MM.1S (cell line): ENCODE data around the gene WDPCP.

ENCODE experiments used
- DNase-seq: peaks from one replicate; pipeline ENCODE4 v3.0.0-alpha.2; 2015
- H2AFZ ChIP-seq: fragments of 300-600 bp; sonication (generic); 2 replicates; pipeline ENCODE4 v1.6.0; 2016; ENCODE audit warnings: antibody characterized with exemption, low read length
- H3F3A ChIP-seq: fragments of 300-600 bp; sonication (generic); 2 replicates; pipeline ENCODE4 v1.6.1; 2016; ENCODE audit warnings: mild to moderate bottlenecking, antibody characterized with exemption, low read length, moderate library complexity, mixed read lengths; ENCODE audit not compliant: insufficient read depth
- H3K27ac ChIP-seq: fragments of 300-600 bp; sonication (generic); 2 replicates; pipeline ENCODE4 v1.5.1; 2016; ENCODE audit warnings: mild to moderate bottlenecking, low read length
- H3K27me3 ChIP-seq: fragments of 300-600 bp; sonication (generic); replicated peaks from 2 replicates; pipeline ENCODE4 v1.6.0; 2016; ENCODE audit warnings: low read length; ENCODE audit not compliant: insufficient read depth
- H3K36me3 ChIP-seq: fragments of 300-600 bp; sonication (generic); replicated peaks from 2 replicates; pipeline ENCODE4 v1.6.1; 2016; ENCODE audit warnings: mild to moderate bottlenecking, low read length, mixed read lengths; ENCODE audit not compliant: insufficient read depth
- H3K4me1 ChIP-seq: fragments of 300-600 bp; sonication (generic); 2 replicates; pipeline ENCODE4 v1.6.1; 2016; ENCODE audit warnings: low read length, mixed read lengths
- H3K4me2 ChIP-seq: fragments of 300-600 bp; sonication (generic); 2 replicates; pipeline ENCODE4 v1.6.0; 2016; ENCODE audit warnings: low read depth, low read length
- H3K4me3 ChIP-seq: fragments of 300-600 bp; sonication (generic); 2 replicates; pipeline ENCODE4 v1.5.1; 2016; ENCODE audit warnings: low read length, mixed read lengths
- H3K79me2 ChIP-seq: fragments of 300-600 bp; sonication (generic); 2 replicates; pipeline ENCODE4 v1.6.1; 2016; ENCODE audit warnings: mixed run types, low read length, mixed read lengths
- H3K9ac ChIP-seq: fragments of 300-600 bp; sonication (generic); 2 replicates; pipeline ENCODE4 v1.6.1; 2016; ENCODE audit warnings: low read length, mixed read lengths
- H3K9me2 ChIP-seq: fragments of 300-600 bp; sonication (generic); replicated peaks from 2 replicates; pipeline ENCODE4 v1.6.1; 2016; ENCODE audit warnings: mild to moderate bottlenecking, low read length, mixed read lengths; ENCODE audit not compliant: insufficient read depth
- H3K9me3 ChIP-seq: fragments of 300-600 bp; sonication (generic); replicated peaks from 2 replicates; pipeline ENCODE4 v1.6.1; 2016; ENCODE audit warnings: mild to moderate bottlenecking, low read length, mixed read lengths; ENCODE audit not compliant: insufficient read depth
- H4K20me1 ChIP-seq: fragments of 300-600 bp; sonication (generic); 2 replicates; pipeline ENCODE4 v1.6.1; 2016; ENCODE audit warnings: mild to moderate bottlenecking, low read length, moderate library complexity, mixed read lengths; ENCODE audit not compliant: insufficient read depth
- EZH2 ChIP-seq: fragments of 300-600 bp; sonication (generic); optimal IDR thresholded peaks from 2 replicates; pipeline ENCODE3; 2017; ENCODE audit warnings: low read depth, mild to moderate bottlenecking, antibody characterized with exemption, low read length, mixed read lengths
- EZH2phosphoT487 ChIP-seq: fragments of 300-600 bp; sonication (generic); IDR thresholded peaks from 2 replicates; pipeline ENCODE4 v1.6.1; 2018; ENCODE audit warnings: antibody characterized with exemption, low read length
- TF ChIP-seq, protein P1 (sequence below): fragments of 300-600 bp; sonication (generic); IDR thresholded peaks from 2 replicates; pipeline ENCODE4 v1.5.1; 2016; ENCODE audit warnings: antibody characterized with exemption, low read length, mixed read lengths

The WDPCP gene

DNA sequence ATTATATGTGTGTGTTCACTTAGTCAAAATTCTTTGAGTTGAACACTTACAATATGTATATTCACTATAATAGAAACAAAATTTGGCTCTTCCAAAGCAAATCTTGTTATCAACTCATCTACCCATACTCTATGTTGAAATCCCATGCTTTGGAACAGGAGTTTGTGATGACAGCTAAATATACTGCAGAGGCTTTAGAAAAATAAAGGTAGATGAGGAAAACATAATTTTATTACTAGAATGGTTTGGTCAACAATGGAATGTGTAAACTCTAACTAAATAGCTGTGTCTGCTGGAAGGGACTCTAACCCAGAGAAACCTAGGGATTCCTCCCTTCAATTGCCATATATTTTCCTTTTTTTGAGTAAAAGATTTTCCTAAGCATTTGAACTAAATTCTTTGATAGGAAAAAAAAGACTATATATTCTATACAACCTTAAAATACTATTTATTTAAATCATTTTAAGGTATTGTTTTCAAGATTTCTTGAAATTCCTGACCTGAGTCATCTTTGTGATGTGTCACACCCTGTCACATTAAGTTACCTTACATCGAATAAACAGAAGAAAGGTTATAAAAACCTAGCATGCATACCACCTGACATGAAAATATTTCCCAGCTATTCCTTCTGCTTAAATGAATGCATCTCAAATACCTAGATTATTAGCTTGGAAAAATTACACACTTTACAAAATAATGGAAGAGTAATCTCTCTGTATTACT is 362.2 kb downstream of the WDPCP start:
- Histone ChIP-seq H3K4me3 (no peak overlapping the region), H2AFZ (no peak overlapping the region), H3K27ac (no peak overlapping the region), H3K27me3 (no peaks in the 10 kb centered on the region), H3F3A (no peaks in the 10 kb centered on the region), H3K4me1 (no peaks in the 10 kb centered on the region), H3K79me2 (no peaks in the 10 kb centered on the region), H4K20me1 (no peaks in the 10 kb centered on the region), H3K36me3 (no peaks in the 10 kb centered on the region), H3K9ac (no peak overlapping the region), H3K9me3 (no peaks in the 10 kb centered on the region), H3K4me2 (no peak overlapping the region), H3K9me2 (no peaks in the 10 kb centered on the region)
- TF ChIP-seq EZH2, result no peak
- TF ChIP-seq EZH2phosphoT487, result no peak
- DNase-seq, result no peak

DNA sequence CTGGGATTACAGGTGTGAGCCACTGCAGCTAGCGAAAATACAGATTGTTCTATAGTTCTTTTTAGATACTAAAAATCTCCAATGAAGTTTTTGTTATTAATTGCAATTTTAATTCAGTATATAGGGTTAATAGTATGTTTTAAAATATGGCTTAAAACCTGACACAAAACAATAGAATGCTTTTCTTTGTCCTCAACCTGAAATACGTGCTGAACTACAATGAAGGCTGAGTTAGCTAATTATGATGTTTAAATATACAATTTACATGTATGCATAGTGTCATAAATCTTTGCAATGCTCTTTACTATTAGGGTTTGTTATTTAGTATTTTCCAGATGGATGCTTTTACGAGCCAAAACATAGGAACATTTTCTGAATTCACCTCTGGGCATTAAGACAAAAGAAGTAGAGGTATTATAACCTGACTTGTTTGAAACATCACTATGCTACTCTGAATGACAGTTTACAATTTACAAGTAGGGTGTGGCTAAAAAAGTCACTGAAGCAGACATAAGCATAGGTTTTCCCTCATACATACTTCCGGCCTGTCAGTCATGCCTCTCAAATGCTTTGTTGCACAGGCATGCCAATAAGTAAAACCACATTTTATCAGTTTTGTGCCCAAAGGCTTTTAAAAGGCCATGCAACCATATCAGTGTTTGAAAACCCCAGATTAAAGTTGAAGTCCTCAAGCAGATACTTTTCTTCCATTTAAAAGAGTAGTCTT is 369.3 kb downstream of the WDPCP start:
- Histone ChIP-seq H3K9me3 (no peaks in the 10 kb centered on the region), H3K79me2 (no peaks in the 10 kb centered on the region), H3K4me3 (no peak overlapping the region), H3K9me2 (no peaks in the 10 kb centered on the region), H3K9ac (no peak overlapping the region), H3K27ac (no peak overlapping the region), H2AFZ (no peak overlapping the region), H3K4me2 (no peak overlapping the region), H3K4me1 (no peaks in the 10 kb centered on the region), H3F3A (no peaks in the 10 kb centered on the region), H3K36me3 (no peaks in the 10 kb centered on the region), H3K27me3 (no peaks in the 10 kb centered on the region), H4K20me1 (no peaks in the 10 kb centered on the region)
- no peak for DNase-seq
- TF ChIP-seq EZH2 (no peak), EZH2phosphoT487 (no peak)
- TF ChIP-seq, protein P1, sequence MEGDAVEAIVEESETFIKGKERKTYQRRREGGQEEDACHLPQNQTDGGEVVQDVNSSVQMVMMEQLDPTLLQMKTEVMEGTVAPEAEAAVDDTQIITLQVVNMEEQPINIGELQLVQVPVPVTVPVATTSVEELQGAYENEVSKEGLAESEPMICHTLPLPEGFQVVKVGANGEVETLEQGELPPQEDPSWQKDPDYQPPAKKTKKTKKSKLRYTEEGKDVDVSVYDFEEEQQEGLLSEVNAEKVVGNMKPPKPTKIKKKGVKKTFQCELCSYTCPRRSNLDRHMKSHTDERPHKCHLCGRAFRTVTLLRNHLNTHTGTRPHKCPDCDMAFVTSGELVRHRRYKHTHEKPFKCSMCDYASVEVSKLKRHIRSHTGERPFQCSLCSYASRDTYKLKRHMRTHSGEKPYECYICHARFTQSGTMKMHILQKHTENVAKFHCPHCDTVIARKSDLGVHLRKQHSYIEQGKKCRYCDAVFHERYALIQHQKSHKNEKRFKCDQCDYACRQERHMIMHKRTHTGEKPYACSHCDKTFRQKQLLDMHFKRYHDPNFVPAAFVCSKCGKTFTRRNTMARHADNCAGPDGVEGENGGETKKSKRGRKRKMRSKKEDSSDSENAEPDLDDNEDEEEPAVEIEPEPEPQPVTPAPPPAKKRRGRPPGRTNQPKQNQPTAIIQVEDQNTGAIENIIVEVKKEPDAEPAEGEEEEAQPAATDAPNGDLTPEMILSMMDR, result no peak

DNA sequence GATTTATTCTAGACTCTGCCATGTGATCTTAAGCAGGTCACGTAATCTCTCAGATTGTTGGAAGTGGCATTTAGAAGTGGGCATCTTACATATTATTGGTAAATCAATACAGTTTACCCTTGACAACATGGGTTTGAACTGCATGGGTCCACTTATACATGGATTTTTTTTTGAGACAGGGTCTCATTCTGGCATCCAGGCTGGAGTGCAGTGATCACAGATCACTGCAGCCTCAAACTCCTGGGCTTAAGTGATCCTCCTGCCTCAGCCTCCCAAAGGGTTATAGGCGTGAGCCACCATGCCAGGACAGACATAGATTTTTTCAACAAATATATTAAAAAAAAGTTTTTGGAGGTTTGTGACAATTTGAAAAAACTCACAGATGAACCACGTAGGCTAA is 393.0 kb downstream of the WDPCP start:
- H3K27ac ChIP-seq, result no peak overlapping the region
- TF ChIP-seq, protein P1, result no peak
- no peak for TF ChIP-seq EZH2
- no peak for TF ChIP-seq EZH2phosphoT487

DNA sequence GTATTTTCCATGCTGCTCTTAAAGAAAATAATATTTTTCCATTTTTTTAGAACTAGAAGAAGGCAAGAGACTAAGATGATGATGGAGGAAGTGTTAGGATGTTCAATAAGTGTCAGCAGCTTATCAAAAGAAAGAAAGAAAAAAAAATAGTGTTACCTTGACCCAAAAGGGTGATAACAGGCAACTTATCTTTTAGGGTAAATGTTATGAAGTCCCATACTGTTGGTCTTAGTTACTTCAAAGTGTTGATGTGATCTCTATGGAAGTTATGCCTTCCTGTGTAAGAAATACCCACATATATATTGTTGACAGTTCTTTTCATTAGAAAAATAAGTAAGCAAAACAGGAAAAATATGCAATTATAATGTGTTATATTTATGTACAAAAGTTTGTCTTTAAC is 394.1 kb downstream of the WDPCP start:
- H3K4me2 ChIP-seq, result no peak overlapping the region
- H3K9ac ChIP-seq, result no peak overlapping the region
- no peaks in the 10 kb centered on the region; the same call in 1 of the 2 replicates for H3K4me1 ChIP-seq
- H3K36me3 ChIP-seq, result no peaks in the 10 kb centered on the region
- H3K27ac ChIP-seq, result no peak overlapping the region
- no peak overlapping the region for H2AFZ ChIP-seq
- no peaks in the 10 kb centered on the region for H3K9me2 ChIP-seq
- H3K79me2 ChIP-seq, result no peaks in the 10 kb centered on the region
- no peaks in the 10 kb centered on the region for H4K20me1 ChIP-seq
- no peaks in the 10 kb centered on the region for H3F3A ChIP-seq
- TF ChIP-seq, protein P1, result no peak
- TF ChIP-seq EZH2 (no peak), EZH2phosphoT487 (no peak)
- no peaks in the 10 kb centered on the region for H3K9me3 ChIP-seq
- H3K27me3 ChIP-seq, result no peaks in the 10 kb centered on the region
- no peak overlapping the region for H3K4me3 ChIP-seq
- DNase-seq, result no peak

More for the DNA sequence above, 393.0 kb downstream of the WDPCP start:
- Histone ChIP-seq H3K79me2 (no peaks in the 10 kb centered on the region), H3K27me3 (no peaks in the 10 kb centered on the region), H3K9me2 (no peaks in the 10 kb centered on the region), H3K9me3 (no peaks in the 10 kb centered on the region), H3K4me3 (no peak overlapping the region), H2AFZ (no peak overlapping the region), H3K36me3 (no peaks in the 10 kb centered on the region), H3K4me1 (no peaks in the 10 kb centered on the region), H3F3A (no peaks in the 10 kb centered on the region), H4K20me1 (no peaks in the 10 kb centered on the region), H3K9ac (no peak overlapping the region), H3K4me2 (no peak overlapping the region)
- DNase-seq, result no peak
